ENCODE results near the gene SOX5. TPM values are rescaled to one million over a fixed set of nuclear protein-coding genes. Genes with fewer than 3 reads are reported as not detected.

SOX5 gene
- total RNA-seq, 2 experiments from 2014 or later, result 0.88 to 1.1 TPM

DNA sequence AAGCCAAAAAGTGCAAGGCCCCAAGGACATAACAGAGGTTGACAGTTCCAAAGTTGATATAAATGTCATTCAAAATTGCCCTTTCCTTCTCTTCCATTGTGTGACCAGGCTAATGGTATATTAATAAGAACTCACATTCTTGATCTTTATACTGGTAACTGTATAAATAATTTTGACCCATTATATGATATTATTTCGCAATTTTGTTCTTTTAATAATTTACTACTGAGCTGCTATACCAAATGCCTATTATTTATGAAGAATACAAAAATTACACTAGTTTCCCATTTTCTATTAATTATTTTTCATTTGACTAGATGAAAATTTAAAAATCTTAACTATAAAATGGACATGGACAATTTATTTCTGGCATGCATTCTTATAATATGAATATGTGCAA, 370.2 kb downstream of the SOX5 start:
- intact Hi-C loops (cut with DNase I, micrococcal nuclease), result no loop called here
- POLR2A ChIA-PET, result no interaction called here
- H3K27ac Mint-ChIP-seq, result no peak overlapping the region
- DNase-seq, result no peak
- CTCF ChIA-PET, result no interaction called here
- H3K36me3 Mint-ChIP-seq (ENCODE audit: low read depth), result no peaks in the 10 kb centered on the region
- no peak for ATAC-seq
- H3K4me1 Mint-ChIP-seq, result no peaks in the 10 kb centered on the region
- no peak overlapping the region for H3K4me3 Mint-ChIP-seq
- no peaks in the 10 kb centered on the region for H3K27me3 Mint-ChIP-seq
- no peaks in the 10 kb centered on the region for H3K9me3 Mint-ChIP-seq (ENCODE audit: low read depth)

- intact Hi-C loops (cut with DNase I, micrococcal nuclease), result no loop called here
- Mint-ChIP-seq H3K4me1 (no peaks in the 10 kb centered on the region), H3K27ac (no peak overlapping the region), H3K9me3 (ENCODE audit: low read depth) (peaks cover 2% of the 10 kb centered on the region), H3K27me3 (no peaks in the 10 kb centered on the region), H3K4me3 (no peak overlapping the region), H3K36me3 (ENCODE audit: low read depth) (no peaks in the 10 kb centered on the region)
- DNase-seq, result no peak
- ChIA-PET POLR2A (no interaction called here), CTCF (no interaction called here)
- ATAC-seq, result no peak
Observed at GRCh38 chr12:23576372-23576771, 373.1 kb downstream of the SOX5 start.

GRCh38 chr12:23569356-23569755, 380.1 kb downstream of the SOX5 start:
- Mint-ChIP-seq H3K4me1 (no peaks in the 10 kb centered on the region), H3K36me3 (ENCODE audit: low read depth) (no peaks in the 10 kb centered on the region), H3K4me3 (no peak overlapping the region), H3K9me3 (ENCODE audit: low read depth) (peaks cover 5% of the 10 kb centered on the region), H3K27me3 (no peaks in the 10 kb centered on the region), H3K27ac (no peak overlapping the region)
- ATAC-seq (no peak), DNase-seq (no peak)
- CTCF ChIA-PET, result no interaction called here
- intact Hi-C loops (cut with DNase I, micrococcal nuclease), result no loop called here
- POLR2A ChIA-PET, result no interaction called here

GRCh38 chr12:23566133-23566532, 383.3 kb downstream of the SOX5 start:
- no peaks in the 10 kb centered on the region for H3K4me1 Mint-ChIP-seq
- ChIA-PET CTCF (no interaction called here), POLR2A (no interaction called here)
- H3K27ac Mint-ChIP-seq, result no peak overlapping the region
- H3K4me3 Mint-ChIP-seq, result no peak overlapping the region
- ATAC-seq (no peak), DNase-seq (no peak)
- H3K27me3 Mint-ChIP-seq, result no peaks in the 10 kb centered on the region
- peaks cover 4% of the 10 kb centered on the region for H3K9me3 Mint-ChIP-seq (ENCODE audit: low read depth)
- no peaks in the 10 kb centered on the region for H3K36me3 Mint-ChIP-seq (ENCODE audit: low read depth)
- intact Hi-C loops (cut with DNase I, micrococcal nuclease), result no loop called here

- Mint-ChIP-seq H3K27me3 (no peaks in the 10 kb centered on the region), H3K27ac (no peak overlapping the region), H3K36me3 (ENCODE audit: low read depth) (no peaks in the 10 kb centered on the region), H3K4me3 (no peak overlapping the region), H3K9me3 (ENCODE audit: low read depth) (peaks cover 4% of the 10 kb centered on the region), H3K4me1 (no peaks in the 10 kb centered on the region)
- ChIA-PET POLR2A (no interaction called here), CTCF (no interaction called here)
- DNase-seq (no peak), ATAC-seq (no peak)
- intact Hi-C loops (cut with DNase I, micrococcal nuclease), result no loop called here
Observed at GRCh38 chr12:23564451-23565152, 384.9 kb downstream of the SOX5 start.

DNA sequence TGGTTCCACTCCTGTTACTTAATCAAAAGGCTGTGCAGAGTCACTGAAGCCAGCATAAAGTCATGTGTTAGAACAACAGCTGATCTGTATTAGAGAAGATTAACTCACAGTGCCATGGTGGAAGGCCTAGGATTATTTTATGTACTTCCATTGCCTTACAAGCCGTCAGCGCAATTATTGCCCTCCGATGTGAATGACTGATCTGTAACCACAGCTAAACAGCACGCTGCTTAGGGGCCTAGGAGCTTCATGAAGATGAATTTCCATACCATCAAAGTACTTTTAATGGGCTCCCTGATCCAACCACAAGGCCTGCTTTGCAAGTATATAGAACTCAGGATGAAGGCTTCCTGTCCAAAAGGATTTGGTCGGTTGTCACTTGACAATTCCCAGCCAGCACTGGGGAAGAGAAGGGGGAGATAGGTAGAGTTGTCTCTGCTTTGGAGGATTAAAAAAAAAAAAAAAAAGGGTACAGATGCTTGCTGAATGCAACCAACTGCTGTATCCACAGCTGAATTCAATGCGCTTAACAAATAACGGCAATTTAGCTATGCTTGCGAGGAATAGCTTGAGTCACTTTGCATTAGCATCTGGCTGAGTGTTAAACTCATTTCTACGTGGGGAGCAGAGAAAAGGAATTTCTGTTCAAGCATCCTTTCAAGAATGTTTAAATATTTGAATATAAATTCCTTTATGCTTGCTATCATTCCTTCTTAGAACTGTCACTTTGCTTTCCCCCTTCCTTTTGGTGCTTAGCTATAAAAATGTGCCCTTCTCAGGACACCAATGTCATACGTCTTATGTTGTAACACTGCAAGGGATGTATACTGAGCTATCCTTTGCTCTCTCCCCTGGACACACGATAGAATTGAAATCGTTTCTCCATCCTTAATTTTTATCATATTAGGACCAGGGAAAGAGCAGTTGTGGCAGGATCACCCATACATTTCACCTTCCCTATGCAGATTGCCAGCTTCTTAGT, 387.8 kb downstream of the SOX5 start:
- Mint-ChIP-seq H3K36me3 (ENCODE audit: low read depth) (no peaks in the 10 kb centered on the region), H3K4me1 (no peaks in the 10 kb centered on the region), H3K9me3 (ENCODE audit: low read depth) (no peaks in the 10 kb centered on the region), H3K4me3 (no peak overlapping the region), H3K27me3 (no peaks in the 10 kb centered on the region), H3K27ac (no peak overlapping the region)
- POLR2A ChIA-PET, result no interaction called here
- ATAC-seq (no peak), DNase-seq (no peak)
- CTCF ChIA-PET, result interaction anchor here (0.6 to 1.1 kb wide), 4 partner anchors 14 to 1475 kb away, joined by 3 to 4 read pairs (median 4); no protein-coding TSS in a partner anchor
- intact Hi-C loops (cut with DNase I, micrococcal nuclease), result no loop called here

GRCh38 chr12:23560611-23561010, 388.9 kb downstream of the SOX5 start:
- ChIA-PET CTCF (no interaction called here), POLR2A (no interaction called here)
- Mint-ChIP-seq H3K4me3 (no peak overlapping the region), H3K4me1 (no peaks in the 10 kb centered on the region), H3K36me3 (ENCODE audit: low read depth) (no peaks in the 10 kb centered on the region), H3K9me3 (ENCODE audit: low read depth) (no peaks in the 10 kb centered on the region), H3K27me3 (no peaks in the 10 kb centered on the region), H3K27ac (no peak overlapping the region)
- intact Hi-C loops (cut with DNase I, micrococcal nuclease), result no loop called here
- ATAC-seq (no peak), DNase-seq (no peak)

DNA sequence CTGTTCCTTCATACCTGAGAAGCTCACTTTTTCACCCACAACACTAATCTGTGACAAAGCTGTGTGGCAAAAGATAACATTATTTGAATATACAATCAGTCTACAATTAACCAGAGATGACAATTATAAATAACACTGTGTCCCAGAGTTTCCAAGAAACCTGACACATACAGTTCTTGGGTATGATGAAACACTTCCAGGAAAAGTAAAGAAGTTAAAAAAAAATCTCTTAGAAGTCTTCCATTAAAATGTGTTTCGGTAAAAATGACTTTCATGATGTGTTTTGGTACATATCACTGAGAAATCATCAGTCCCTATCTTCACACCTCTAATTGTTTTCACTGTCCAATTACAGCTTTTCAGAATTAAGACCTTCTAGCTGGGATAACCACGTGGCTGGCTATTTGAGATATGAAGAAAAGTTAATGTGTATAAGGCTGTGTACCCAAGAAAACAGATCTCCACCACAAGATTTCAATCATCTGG, 390.2 kb downstream of the SOX5 start:
- Mint-ChIP-seq H3K36me3 (ENCODE audit: low read depth) (no peaks in the 10 kb centered on the region), H3K4me3 (no peak overlapping the region), H3K27ac (no peak overlapping the region), H3K9me3 (ENCODE audit: low read depth) (no peaks in the 10 kb centered on the region), H3K4me1 (no peaks in the 10 kb centered on the region), H3K27me3 (no peaks in the 10 kb centered on the region)
- POLR2A ChIA-PET, result no interaction called here
- CTCF ChIA-PET, result interaction anchor here (0.8 kb wide), 1 partner anchor 12 kb away, joined by 3 read pairs; no protein-coding TSS in a partner anchor
- intact Hi-C loops (cut with DNase I, micrococcal nuclease), result no loop called here
- ATAC-seq (no peak), DNase-seq (no peak)

GRCh38 chr12:23556661-23557060, 392.8 kb downstream of the SOX5 start:
- no peaks in the 10 kb centered on the region for H3K36me3 Mint-ChIP-seq (ENCODE audit: low read depth)

DNA sequence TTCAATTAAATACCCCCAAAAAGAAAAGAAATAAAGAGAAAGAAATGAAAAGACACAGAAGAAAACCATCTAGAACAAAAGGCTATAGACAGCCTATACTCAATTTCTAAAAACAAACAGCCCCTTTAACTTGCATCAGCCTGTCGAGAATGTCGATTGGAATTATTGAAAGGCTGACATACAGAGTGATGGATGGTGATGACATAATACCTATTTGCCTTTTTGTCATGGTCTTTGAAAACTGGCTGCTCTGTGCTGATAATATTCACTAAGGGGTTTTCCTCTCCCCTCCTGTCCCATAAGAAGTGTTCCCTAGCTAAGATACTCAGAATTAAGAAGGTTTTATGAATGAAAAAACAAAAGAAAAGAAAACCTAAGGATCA, 393.7 kb downstream of the SOX5 start:
- H3K27ac Mint-ChIP-seq, result no peak overlapping the region
- ATAC-seq (no peak), DNase-seq (no peak)
- H3K36me3 Mint-ChIP-seq (ENCODE audit: low read depth), result no peaks in the 10 kb centered on the region
- POLR2A ChIA-PET, result no interaction called here
- CTCF ChIA-PET, result no interaction called here
- no peaks in the 10 kb centered on the region for H3K9me3 Mint-ChIP-seq (ENCODE audit: low read depth)
- intact Hi-C loops (cut with DNase I, micrococcal nuclease), result no loop called here
- no peaks in the 10 kb centered on the region for H3K27me3 Mint-ChIP-seq
- no peak overlapping the region for H3K4me3 Mint-ChIP-seq
- no peaks in the 10 kb centered on the region for H3K4me1 Mint-ChIP-seq

More at GRCh38 chr12:23556661-23557060, 392.8 kb downstream of the SOX5 start:
- CTCF ChIA-PET, result no interaction called here
- intact Hi-C loops (cut with DNase I, micrococcal nuclease), result no loop called here
- ATAC-seq (no peak), DNase-seq (no peak)
- no peak overlapping the region for H3K27ac Mint-ChIP-seq
- H3K9me3 Mint-ChIP-seq (ENCODE audit: low read depth), result no peaks in the 10 kb centered on the region
- no peaks in the 10 kb centered on the region for H3K4me1 Mint-ChIP-seq
- POLR2A ChIA-PET, result no interaction called here
- H3K27me3 Mint-ChIP-seq, result no peaks in the 10 kb centered on the region
- H3K4me3 Mint-ChIP-seq, result no peak overlapping the region

GRCh38 chr12:23555180-23555824, 394.2 kb downstream of the SOX5 start:
- Mint-ChIP-seq H3K27me3 (no peaks in the 10 kb centered on the region), H3K4me1 (no peaks in the 10 kb centered on the region), H3K27ac (no peak overlapping the region), H3K4me3 (no peak overlapping the region), H3K36me3 (ENCODE audit: low read depth) (no peaks in the 10 kb centered on the region), H3K9me3 (ENCODE audit: low read depth) (no peaks in the 10 kb centered on the region)
- ChIA-PET POLR2A (no interaction called here), CTCF (no interaction called here)
- ATAC-seq, result no peak
- intact Hi-C loops (cut with DNase I, micrococcal nuclease), result no loop called here
- DNase-seq, result no peak

DNA sequence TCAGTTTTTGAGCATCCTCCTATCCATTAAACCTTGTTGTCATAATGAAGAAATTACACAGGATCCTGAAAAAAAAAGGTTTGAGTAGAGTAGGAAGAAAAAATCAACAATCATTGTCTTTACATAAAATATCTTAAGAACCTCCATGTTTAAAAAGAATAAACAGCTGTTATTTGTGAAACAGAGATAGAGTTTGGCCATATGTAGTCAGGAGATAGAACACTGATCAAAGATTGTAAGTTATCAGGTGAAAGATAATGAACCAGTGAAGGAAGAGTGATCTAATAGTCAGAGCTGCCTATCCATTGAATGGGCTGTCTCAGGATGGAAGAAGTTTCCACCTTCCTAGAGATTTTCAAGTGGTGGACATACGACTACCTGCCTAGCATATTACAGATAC, 397.1 kb downstream of the SOX5 start:
- no peaks in the 10 kb centered on the region for H3K36me3 Mint-ChIP-seq (ENCODE audit: low read depth)
- intact Hi-C loops (cut with DNase I, micrococcal nuclease), result no loop called here
- no peaks in the 10 kb centered on the region for H3K4me1 Mint-ChIP-seq
- POLR2A ChIA-PET, result no interaction called here
- DNase-seq, result no peak
- ATAC-seq, result no peak
- H3K9me3 Mint-ChIP-seq (ENCODE audit: low read depth), result no peaks in the 10 kb centered on the region
- H3K27ac Mint-ChIP-seq, result no peak overlapping the region
- CTCF ChIA-PET, result no interaction called here
- H3K27me3 Mint-ChIP-seq, result no peaks in the 10 kb centered on the region
- H3K4me3 Mint-ChIP-seq, result no peak overlapping the region

All from activated CD4-positive, alpha-beta T cell treated with anti-CD3 and anti-CD28 coated beads for 36 hours (primary cell).